Natural killer cell (primary cell): ENCODE results near the gene STOX2. TPM values are rescaled to one million over a fixed set of nuclear protein-coding genes. Genes with fewer than 3 reads are reported as not detected.

Experiments used
- ATAC-seq, 3 donors: fragments of 150-1000 bp in 2 of 3; fragments of 200-7000 bp in 1 of 3; cut with Tn5 transposase; 1 replicate in 1 of 3; 2 replicates in 2 of 3; pipeline ENCODE4 v1.10.0; 2021; ENCODE audit warnings: mild to moderate bottlenecking in 2 of 3, moderate library complexity in 2 of 3
- DNase-seq, 2 donors: peaks; one replicate each; pipeline versions ENCODE4 v3.0.0 to v3.0.0-alpha.2; 2013 to 2021; ENCODE audit warnings: mixed read lengths in 1 of 2
- H3K27ac ChIP-seq: one replicate; pipeline ENCODE4 v1.5.1; 2013; ENCODE audit warnings: mild to moderate bottlenecking, low read length
- H3K27me3 ChIP-seq: one replicate; pipeline ENCODE4 v1.6.1; 2013; ENCODE audit warnings: low read length; ENCODE audit not compliant: control insufficient read depth, insufficient read depth
- H3K36me3 ChIP-seq: one replicate; pipeline ENCODE4 v1.6.1; 2013; ENCODE audit warnings: low read length; ENCODE audit not compliant: control insufficient read depth, insufficient read depth
- H3K4me1 ChIP-seq: one replicate; pipeline ENCODE4 v1.6.1; 2013; ENCODE audit warnings: low read length; ENCODE audit not compliant: control insufficient read depth, insufficient read depth
- H3K4me3 ChIP-seq: one replicate; pipeline ENCODE4 v1.5.1; 2013; ENCODE audit warnings: low read length
- H3K9me3 ChIP-seq: one replicate; pipeline ENCODE4 v1.6.1; 2013; ENCODE audit warnings: low read length; ENCODE audit not compliant: control insufficient read depth, insufficient read depth
- H3K27ac Mint-ChIP-seq, 2 donors: one replicate each; pipeline ENCODE4 v1.8.0; 2022; ENCODE audit warnings: mild to moderate bottlenecking in 2 of 2, mixed read lengths in 2 of 2, moderate library complexity in 1 of 2
- H3K27me3 Mint-ChIP-seq, 2 donors: one replicate each; pipeline ENCODE4 v1.8.0; 2022; ENCODE audit warnings: low read depth in 2 of 2, mixed read lengths in 2 of 2
- H3K36me3 Mint-ChIP-seq: one replicate; pipeline ENCODE4 v1.8.0; 2022; ENCODE audit warnings: mixed read lengths
- H3K4me1 Mint-ChIP-seq, 2 donors: one replicate each; pipeline ENCODE4 v1.8.0; 2022; ENCODE audit warnings: mixed read lengths in 2 of 2
- H3K4me3 Mint-ChIP-seq: one replicate; pipeline ENCODE4 v1.8.0; 2022; ENCODE audit warnings: mild to moderate bottlenecking, moderate library complexity, mixed read lengths
- H3K9me3 Mint-ChIP-seq, 2 donors: one replicate each; pipeline ENCODE4 v1.8.0; 2022; ENCODE audit warnings: mixed read lengths in 2 of 2
- CTCF ChIP-seq: fragments of 200-600 bp; IDR thresholded peaks from one replicate; pipeline ENCODE4 v1.8.0; 2022; ENCODE audit warnings: antibody characterized with exemption
- WGBS: methylation state at CpG from one replicate; pipeline ENCODE4 v1.1.7; 2013; ENCODE audit warnings: missing lambda C conversion rate; ENCODE audit not compliant: insufficient coverage; 5-methylcytosine and 5-hydroxymethylcytosine counted together
- intact Hi-C: fragments of 100-400 bp; cut with micrococcal nuclease; formaldehyde crosslinking; loops from one replicate; pipeline ENCODE4 v1.14.2; 2022
- total RNA-seq, 4 donors: library from RNA; stranded (reverse); fragments of 120-200 nt in 1 of 4; gene quantifications; one replicate each; pipeline versions ENCODE4 v1.2.3 to v1.2.4, GENCODE V29; 2013 to 2022

The STOX2 gene
- total RNA-seq, 3 donors from 2014 or later (not counting 1 experiment from before 2014, with no cell fraction given), result 0.23 TPM; not detected in 2

GRCh38 chr4:183934761-183935160, 29.7 kb downstream of the STOX2 start:
- DNase-seq, result no peak
- no peaks in the 10 kb centered on the region for H3K36me3 Mint-ChIP-seq
- no peak for TF ChIP-seq CTCF
- ATAC-seq, result no peak
- Histone ChIP-seq H3K4me1 (no peaks in the 10 kb centered on the region), H3K27me3 (no peaks in the 10 kb centered on the region), H3K36me3 (no peaks in the 10 kb centered on the region), H3K9me3 (no peaks in the 10 kb centered on the region), H3K4me3 (no peak overlapping the region), H3K27ac (no peak overlapping the region)
- no peaks in the 10 kb centered on the region for H3K4me1 Mint-ChIP-seq
- intact Hi-C loops, result no loop called here
- H3K27me3 Mint-ChIP-seq, result peaks cover 0 to 5% of the 10 kb centered on the region in 2 donors
- H3K4me3 Mint-ChIP-seq, result no peak overlapping the region
- 93% methylated on average over 5 of the region's 6 CpGs for WGBS
- no peaks in the 10 kb centered on the region for H3K9me3 Mint-ChIP-seq
- no peak overlapping the region for H3K27ac Mint-ChIP-seq

- no peaks in the 10 kb centered on the region for H3K9me3 Mint-ChIP-seq
- H3K9me3 ChIP-seq, result no peaks in the 10 kb centered on the region
- no peak for DNase-seq
- no peaks in the 10 kb centered on the region for H3K27me3 ChIP-seq
- H3K4me1 Mint-ChIP-seq, result no peaks in the 10 kb centered on the region
- WGBS, result 88% methylated on average over 2 of the region's 2 CpGs
- TF ChIP-seq CTCF, result no peak
- H3K27me3 Mint-ChIP-seq, result peaks cover 0 to 5% of the 10 kb centered on the region in 2 donors
- ATAC-seq, result no peak
- no peak overlapping the region for H3K27ac ChIP-seq
- intact Hi-C loops, result no loop called here
- H3K4me1 ChIP-seq, result no peaks in the 10 kb centered on the region
- H3K27ac Mint-ChIP-seq, result no peak overlapping the region
- H3K36me3 ChIP-seq, result no peaks in the 10 kb centered on the region
- no peak overlapping the region for H3K4me3 ChIP-seq
- no peaks in the 10 kb centered on the region for H3K36me3 Mint-ChIP-seq
- H3K4me3 Mint-ChIP-seq, result no peak overlapping the region
Observed at GRCh38 chr4:183935355-183936005, 30.4 kb downstream of the STOX2 start.

GRCh38 chr4:183936047-183936446, 30.9 kb downstream of the STOX2 start:
- Histone ChIP-seq H3K27me3 (no peaks in the 10 kb centered on the region), H3K4me3 (no peak overlapping the region), H3K27ac (no peak overlapping the region), H3K36me3 (no peaks in the 10 kb centered on the region), H3K9me3 (no peaks in the 10 kb centered on the region), H3K4me1 (no peaks in the 10 kb centered on the region)
- WGBS, result 84% methylated on average over 4 of the region's 6 CpGs
- intact Hi-C loops, result no loop called here
- DNase-seq, result no peak
- Mint-ChIP-seq H3K4me1 (no peaks in the 10 kb centered on the region), H3K27me3 (peaks cover 0 to 5% of the 10 kb centered on the region in 2 donors), H3K4me3 (no peak overlapping the region), H3K36me3 (no peaks in the 10 kb centered on the region), H3K9me3 (no peaks in the 10 kb centered on the region), H3K27ac (no peak overlapping the region)
- no peak for ATAC-seq
- TF ChIP-seq CTCF, result no peak
